Erythroblast (primary cell): Measurements from ENCODE around the gene TRIM60.

Experiments
- GATA1 ChIP-seq: IDR thresholded peaks from 2 replicates; pipeline ENCODE4 v1.6.1; 2011; ENCODE audit warnings: low read depth, mild to moderate bottlenecking, control low read depth, low read length, moderate library complexity
- POLR2A ChIP-seq: IDR thresholded peaks from 2 replicates; pipeline ENCODE4 v1.6.1; 2011; ENCODE audit warnings: mild to moderate bottlenecking, low read length

- TF ChIP-seq POLR2A (no peak), GATA1 (no peak)
Observed at GRCh38 chr4:165060938-165061337, 29.1 kb downstream of the TRIM60 start.
